Endometrium (tissue), 2 donors: ENCODE data around the gene VPS37B.
"Not testable (repeated sequence)": the region's sequence is repeated elsewhere in the genome, so short reads cannot be mapped to it uniquely, and the experiment has no call there.

Experiments
- FAIRE-seq: peaks from 2 replicates; lab custom pipeline; 2012; peaks lifted over from hg19 to GRCh38; lab: Jason Lieb, UNC
- donor health status: control.
- donor health status: control.

The VPS37B gene

DNA sequence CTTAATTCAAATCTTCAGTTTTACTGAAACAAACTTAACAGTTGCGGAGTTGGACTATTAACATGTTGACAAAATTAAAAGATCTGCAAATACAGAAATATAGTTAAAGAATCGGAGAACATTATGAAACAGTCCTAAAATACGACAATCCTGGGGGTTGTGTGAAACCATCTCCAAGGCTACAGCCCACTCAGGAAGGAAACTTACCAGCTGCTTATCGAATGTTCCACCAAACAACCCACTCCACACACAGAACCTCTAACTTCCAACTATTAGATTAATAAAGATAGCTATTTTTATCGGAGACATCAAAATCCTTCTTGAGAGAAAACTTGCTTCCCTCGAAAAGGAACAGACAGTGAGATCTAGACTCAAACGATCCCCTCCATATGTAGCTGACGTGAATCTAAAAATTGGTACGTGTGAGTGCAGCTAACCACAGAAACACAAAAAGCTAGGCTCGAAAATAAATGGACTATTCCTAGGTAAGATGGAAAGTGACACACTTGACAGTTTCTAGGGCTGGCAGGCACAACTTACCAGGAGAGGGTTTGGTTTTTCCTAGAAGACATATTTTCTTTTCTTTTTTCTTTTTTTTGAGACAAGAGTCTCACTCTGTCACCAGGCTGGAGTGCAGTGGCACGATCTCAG, 12.9 kb downstream of the VPS37B start:
- no peak for FAIRE-seq

DNA sequence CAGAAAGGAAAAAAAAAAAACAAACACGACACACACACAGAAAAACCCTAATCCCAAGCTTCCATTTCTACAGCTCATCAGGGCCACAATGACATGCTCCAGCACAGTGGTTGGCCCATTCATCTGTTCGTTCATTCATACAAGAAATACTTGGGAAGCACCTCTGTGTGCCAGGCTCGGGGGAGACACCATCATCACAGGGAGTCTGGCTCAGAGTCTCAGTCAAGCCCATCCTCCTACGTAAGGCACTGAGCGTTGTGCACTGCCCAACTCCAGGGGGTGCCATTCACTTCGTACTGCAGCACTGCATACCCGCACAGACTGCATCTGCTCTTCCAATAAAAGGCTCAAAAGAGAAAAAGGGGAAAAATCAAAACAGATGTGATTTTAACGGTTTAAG, 15.3 kb downstream of the VPS37B start:
- FAIRE-seq = no peak

GRCh38 chr12:122880155-122880667, 15.7 kb downstream of the VPS37B start:
- no peak for FAIRE-seq

- FAIRE-seq = no peak
Observed at GRCh38 chr12:122878780-122879612, 16.9 kb downstream of the VPS37B start.

DNA sequence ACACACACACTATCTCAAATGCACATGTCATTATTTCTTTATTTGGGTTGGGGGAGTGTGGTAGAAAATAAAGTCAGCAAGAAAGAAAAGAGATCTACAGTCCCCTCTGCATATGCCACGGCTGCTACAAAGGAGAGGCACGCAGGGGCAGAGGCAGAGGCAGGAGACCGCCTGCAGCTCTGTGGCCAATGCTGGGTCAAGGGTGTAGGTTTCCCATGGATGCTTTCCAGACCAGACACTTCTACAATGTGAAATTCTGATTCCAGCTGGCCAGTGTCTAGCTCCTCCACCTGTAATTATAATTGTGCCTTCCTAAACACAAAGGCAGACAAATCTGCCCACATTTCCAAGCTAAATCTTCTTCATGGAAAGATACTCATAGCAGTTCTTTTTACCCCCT, 19.2 kb downstream of the VPS37B start:
- no peak for FAIRE-seq

DNA sequence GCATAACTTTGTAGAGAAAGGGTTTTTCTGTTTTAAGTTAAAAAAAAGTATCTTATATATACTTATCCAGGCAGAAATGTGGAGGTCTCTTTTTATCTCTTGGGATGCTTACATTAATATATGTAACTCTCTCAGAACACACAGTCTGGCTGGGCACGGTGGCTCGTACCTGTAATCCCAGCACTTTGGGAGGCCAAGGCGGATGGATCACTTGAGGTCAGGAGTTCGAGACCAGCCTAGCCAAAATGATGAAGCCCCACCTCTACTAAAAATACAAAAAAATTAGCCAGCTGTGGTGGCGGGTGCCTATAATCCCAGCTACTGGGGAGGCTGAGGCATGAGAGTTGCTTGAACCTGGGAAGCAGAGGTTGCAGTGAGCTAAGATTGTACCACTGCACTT, 19.6 kb downstream of the VPS37B start:
- not testable (repeated sequence) for FAIRE-seq

DNA sequence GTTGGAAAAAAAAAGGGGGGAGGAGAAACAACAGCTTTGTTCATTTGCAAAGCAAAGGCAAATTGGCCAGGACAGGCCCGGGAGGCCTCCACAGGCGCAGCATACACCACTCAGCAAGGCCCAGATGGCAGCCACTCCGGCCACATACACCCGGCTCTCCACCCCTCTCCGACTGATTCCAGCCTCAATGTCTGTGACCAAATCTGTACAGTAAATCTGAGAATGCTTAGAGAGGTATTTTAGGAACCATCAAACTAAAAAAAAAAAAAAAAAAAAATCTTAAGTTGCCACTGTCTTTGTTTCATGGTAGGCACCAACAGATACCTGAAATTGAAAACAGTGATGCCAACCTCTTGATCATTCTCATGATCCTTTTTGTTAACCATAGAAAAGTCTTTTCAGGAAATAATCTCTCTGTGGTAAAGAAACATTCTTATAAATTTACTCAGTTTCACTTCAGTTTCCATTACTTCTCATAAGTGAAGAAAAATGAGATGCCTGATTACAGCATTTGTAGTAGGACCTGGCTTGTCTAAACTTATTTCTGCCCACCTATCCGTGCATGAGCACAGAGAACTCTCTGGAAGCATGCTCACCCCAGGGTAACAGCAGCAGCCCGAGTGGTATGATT, 20.2 kb downstream of the VPS37B start:
- FAIRE-seq = no peak

- no peak for FAIRE-seq
Observed at GRCh38 chr12:122874081-122874480, 21.8 kb downstream of the VPS37B start.

GRCh38 chr12:122873540-122873939, 22.4 kb downstream of the VPS37B start:
- no peak for FAIRE-seq

GRCh38 chr12:122872815-122873361, 23.0 kb downstream of the VPS37B start:
- FAIRE-seq = no peak

GRCh38 chr12:122871851-122872780, 23.8 kb downstream of the VPS37B start:
- FAIRE-seq = no peak

DNA sequence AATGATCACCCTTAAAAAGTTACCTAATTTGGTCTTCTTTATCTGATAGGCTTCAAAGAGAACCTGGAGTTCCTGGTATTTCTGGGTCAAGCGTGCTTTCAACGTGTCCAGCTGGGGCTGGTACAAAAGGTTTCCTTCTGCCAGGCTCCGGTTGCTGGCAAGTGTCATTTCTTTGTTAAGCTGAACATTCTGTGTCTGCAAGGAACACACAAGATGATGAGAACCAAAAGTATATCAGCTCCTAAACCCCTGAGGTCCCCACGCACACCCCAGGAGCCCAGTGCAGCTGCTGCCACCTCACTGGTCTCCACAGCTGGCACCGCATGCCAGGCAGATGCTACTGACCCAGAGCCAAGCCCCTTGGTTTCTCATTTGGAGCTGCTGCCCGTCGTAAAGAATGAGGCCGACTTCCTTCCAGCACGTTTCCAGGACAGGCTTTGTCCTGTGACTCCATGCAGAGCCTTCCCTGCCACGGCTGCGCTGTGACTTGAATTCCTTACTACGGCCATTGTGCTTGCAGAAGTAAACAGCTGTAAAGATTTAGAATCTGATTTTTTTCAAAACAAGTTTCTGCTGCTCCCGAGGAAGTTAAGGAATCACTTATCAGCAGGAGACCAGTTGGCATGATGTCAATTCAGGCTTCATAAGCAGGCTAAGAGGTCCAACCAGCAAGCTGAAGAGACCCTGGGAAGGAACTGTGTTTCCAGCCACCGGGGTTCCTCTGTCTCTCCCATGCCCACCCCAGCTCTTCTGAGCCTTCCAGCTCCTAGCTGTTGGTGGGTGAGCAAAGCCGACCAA, 24.9 kb downstream of the VPS37B start:
- no peak for FAIRE-seq

- no peak for FAIRE-seq
Observed at GRCh38 chr12:122870163-122870842, 25.6 kb downstream of the VPS37B start.

- no peak for FAIRE-seq
Observed at GRCh38 chr12:122869207-122869973, 26.5 kb downstream of the VPS37B start.

DNA sequence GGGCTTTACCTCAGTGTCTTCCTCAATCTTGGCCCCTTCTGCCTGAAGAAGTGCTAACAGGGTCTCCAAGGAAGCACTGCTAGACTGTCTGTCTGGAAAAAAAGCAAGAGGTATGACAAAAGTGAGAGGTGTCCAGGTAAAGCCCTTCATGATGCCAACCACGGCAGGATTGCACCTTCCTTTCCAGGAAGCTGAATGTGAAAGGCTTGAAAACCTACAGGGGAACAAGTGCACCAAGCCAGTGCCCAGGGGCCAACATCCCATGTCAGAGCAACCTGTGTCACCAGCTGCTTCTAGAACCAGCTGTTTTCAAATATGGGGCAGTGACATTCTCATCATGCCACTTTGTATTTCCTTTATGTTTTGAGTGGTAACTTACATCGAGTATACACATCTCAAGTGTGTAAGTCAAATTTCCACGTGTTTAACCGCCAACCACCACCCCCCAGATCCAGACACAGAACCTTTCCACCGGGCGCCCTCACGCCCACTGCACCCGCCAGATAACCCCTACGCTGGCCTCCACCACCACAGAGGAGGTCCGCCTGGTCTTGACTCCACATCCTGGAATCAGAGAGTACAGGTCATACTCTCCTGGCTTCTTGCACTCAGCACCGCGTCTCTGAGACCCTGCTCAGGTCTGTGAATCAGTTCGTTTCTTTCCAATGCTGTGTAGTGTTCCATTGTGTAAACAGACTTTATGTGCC, 27.3 kb downstream of the VPS37B start:
- FAIRE-seq = no peak

DNA sequence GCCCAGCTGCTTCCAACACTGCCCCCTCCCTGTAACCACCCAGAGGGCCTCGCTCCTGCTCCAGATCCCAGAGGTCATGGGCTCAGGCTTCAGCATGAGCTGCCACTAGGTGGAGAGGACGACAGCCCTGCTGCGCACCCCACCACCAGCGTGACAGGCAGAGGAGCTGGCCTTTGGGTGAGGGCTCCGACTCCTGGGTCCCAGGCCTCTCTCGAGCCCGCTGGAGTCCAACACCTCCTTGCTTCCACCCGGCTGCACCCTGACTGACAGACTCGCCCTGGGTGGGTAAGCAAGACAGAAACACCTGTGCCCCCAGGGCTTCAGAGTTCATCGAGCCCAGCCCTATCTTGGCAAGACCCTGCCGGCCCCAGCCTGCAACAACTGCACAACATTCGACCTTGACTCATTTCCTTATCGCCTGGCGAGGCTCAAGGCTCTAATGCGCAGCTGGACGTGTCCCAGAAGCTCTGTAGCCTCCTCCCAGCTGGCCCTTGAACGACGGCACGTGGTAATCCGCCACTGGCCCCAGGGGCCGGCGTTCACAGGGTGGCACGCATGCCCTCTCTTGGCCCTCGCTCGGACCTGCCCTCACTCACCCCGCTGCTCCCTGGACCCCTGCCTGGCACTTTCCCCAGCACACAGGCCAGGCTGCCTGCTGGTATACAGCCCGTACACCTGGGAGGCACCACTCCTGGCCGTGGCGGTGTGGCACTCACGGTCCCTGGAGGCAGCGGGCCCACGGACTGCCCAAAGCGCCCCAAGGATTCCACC, 28.0 kb downstream of the VPS37B start:
- no peak for FAIRE-seq

- FAIRE-seq = no peak
Observed at GRCh38 chr12:122866950-122867607, 28.8 kb downstream of the VPS37B start.
